ENCODE data around the gene RPP25L. TPM values are rescaled to one million over a fixed set of nuclear protein-coding genes. Genes with fewer than 3 reads are reported as not detected.

Gene RPP25L
- total and polyA plus RNA-seq, 2 experiments from 2014 or later: 16.4 to 25.1 TPM

- no peak overlapping the region for H3K4me2 ChIP-seq
- no peaks in the 10 kb centered on the region for H3K79me2 ChIP-seq (replicated peaks; ENCODE audit: insufficient read depth)
- no peaks in the 10 kb centered on the region; the same call in 2 of the 3 replicates for H3K36me3 Mint-ChIP-seq (ENCODE audit: low read depth)
- no peaks in the 10 kb centered on the region for H3K27me3 ChIP-seq (ENCODE audit: insufficient read depth)
- no peaks in the 10 kb centered on the region for H3K9me2 ChIP-seq (ENCODE audit: insufficient read depth)
- H3K4me1 ChIP-seq (ENCODE audit: insufficient read depth): peaks cover 16% of the 10 kb centered on the region; the same call in 1 of the 2 replicates
- H3F3A ChIP-seq (replicated peaks; ENCODE audit: low read depth): no peaks in the 10 kb centered on the region
- no peak overlapping the region for H3K27ac Mint-ChIP-seq
- H3K27ac ChIP-seq (ENCODE audit: low read depth): no peak overlapping the region
- H3K27me3 Mint-ChIP-seq (ENCODE audit: insufficient read depth, low read depth, poor library complexity): peaks cover 22% of the 10 kb centered on the region
- no peaks in the 10 kb centered on the region; the same call in 1 of the 2 replicates for H4K20me1 ChIP-seq (replicated peaks; ENCODE audit: insufficient read depth)
- TF ChIP-seq ZNF331 (CRISPR knock-in tag; IDR thresholded peaks at IDR 0.05; ENCODE audit: low read depth): no peak
- TF ChIP-seq JUNB (IDR thresholded peaks at IDR 0.05; ENCODE audit: unreplicated experiment): no peak
- TF ChIP-seq EZH2 (IDR thresholded peaks at IDR 0.05; ENCODE audit: low read depth, unreplicated experiment): no peak
- TF ChIP-seq CTCF (conservative IDR thresholded peaks at IDR 0.05; ENCODE audit: low read depth in 2 of 2): no peak
- no peak for TF ChIP-seq ETS1 (IDR thresholded peaks at IDR 0.05)
- TF ChIP-seq ZNF114 (CRISPR knock-in tag; IDR thresholded peaks at IDR 0.05): no peak
- TF ChIP-seq EZH2phosphoT487 (IDR thresholded peaks at IDR 0.05; ENCODE audit: unreplicated experiment): no peak
- TF ChIP-seq STAT1 (IDR thresholded peaks at IDR 0.05; ENCODE audit: unreplicated experiment): no peak
- no peak for TF ChIP-seq CREB1 (CRISPR knock-in tag; IDR thresholded peaks at IDR 0.05; ENCODE audit: low read depth)
- no peak for TF ChIP-seq POLR2AphosphoS5 (IDR thresholded peaks at IDR 0.05; ENCODE audit: low read depth)
- no peak for TF ChIP-seq REST (IDR thresholded peaks at IDR 0.05; ENCODE audit: unreplicated experiment)
- no peak for TF ChIP-seq NANOG (IDR thresholded peaks at IDR 0.05; ENCODE audit: borderline replicate concordance)
- TF ChIP-seq ZNF462 (CRISPR knock-in tag; IDR thresholded peaks at IDR 0.05): no peak
- DNase-seq (ENCODE audit: low spot score): no peak
- no peaks in the 10 kb centered on the region for H3K36me3 ChIP-seq (ENCODE audit: insufficient read depth)
- H3K4me3 Mint-ChIP-seq: no peak overlapping the region
- peaks cover 49% of the 10 kb centered on the region for H3K4me1 Mint-ChIP-seq
- no peak overlapping the region for H2AFZ ChIP-seq
- ATAC-seq: no peak
- no peaks in the 10 kb centered on the region; the same call in 2 of the 3 replicates for H3K9me3 Mint-ChIP-seq
- no peak overlapping the region for H3K4me3 ChIP-seq
These were observed 46.0 kb downstream of the RPP25L start for GRCh38 chr9:34565856-34566255.
